Upper lobe of left lung (tissue), 6 donors: ENCODE results near the gene PRKCE. TPM values are rescaled to one million over a fixed set of nuclear protein-coding genes. Genes with fewer than 3 reads are reported as not detected.

Source experiments
- ATAC-seq, 2 donors: fragments of 200-7000 bp; cut with Tn5 transposase; one replicate each; pipeline ENCODE4 v1.9.1; 2022; ENCODE audit warnings: mild to moderate bottlenecking in 2 of 2, moderate library complexity in 2 of 2; ENCODE audit not compliant: low FRiP score in 2 of 2
- DNase-seq, 2 donors: peaks; one replicate each; pipeline ENCODE4 v3.0.0-alpha.2; 2019 to 2020
- H3K27ac ChIP-seq, 4 donors: fragments of 200-600 bp; sonication (generic); one replicate each; pipeline ENCODE4 v1.5.1; 2016 to 2019
- H3K27me3 ChIP-seq, 4 donors: fragments of 200-600 bp; sonication (generic); one replicate each; pipeline ENCODE4 v1.5.1; 2017 to 2019
- H3K36me3 ChIP-seq, 4 donors: fragments of 200-600 bp; sonication (generic); one replicate each; pipeline ENCODE4 v1.5.1; 2016 to 2019
- H3K4me1 ChIP-seq, 4 donors: fragments of 200-600 bp; sonication (generic); one replicate each; pipeline ENCODE4 v1.5.1; 2018 to 2019
- H3K4me3 ChIP-seq, 4 donors: fragments of 200-600 bp; sonication (generic); one replicate each; pipeline ENCODE4 v1.5.1; 2017 to 2019; ENCODE audit warnings: mild to moderate bottlenecking in 2 of 4, moderate library complexity in 1 of 4
- H3K9me3 ChIP-seq, 4 donors: fragments of 200-600 bp; sonication (generic); one replicate each; pipeline ENCODE4 v1.5.1; 2018 to 2019
- CTCF ChIP-seq, 6 experiments: fragments of 450-650 bp in 4 of 6; fragments of 200-600 bp in 2 of 6; sonication (generic) in 2 of 6; IDR thresholded peaks; one replicate each; pipeline ENCODE4 v1.5.1; 2016 to 2019; ENCODE audit warnings: antibody characterized with exemption in 6 of 6
- EP300 ChIP-seq, 4 donors: sonication (generic); formaldehyde crosslinking; IDR thresholded peaks; one replicate each; pipeline ENCODE4 v1.5.1; 2017; ENCODE audit warnings: antibody characterized with exemption in 4 of 4, control low read depth in 2 of 4
- POLR2A ChIP-seq, 4 donors: fragments of 450-650 bp; IDR thresholded peaks; one replicate each; pipeline ENCODE4 v1.5.1; 2016 to 2017; ENCODE audit warnings: antibody characterized with exemption in 4 of 4, mild to moderate bottlenecking in 2 of 4
- POLR2AphosphoS5 ChIP-seq, 2 donors: sonication (generic); formaldehyde crosslinking; IDR thresholded peaks; one replicate each; pipeline ENCODE4 v1.5.1; 2017; ENCODE audit warnings: antibody characterized with exemption in 2 of 2
- WGBS, 2 donors: methylation state at CpG; one replicate each; pipeline ENCODE4 v1.1.5; 2017 to 2018; 5-methylcytosine and 5-hydroxymethylcytosine counted together
- total RNA-seq, 6 donors: library from RNA; depleted of rRNA in 4 of 6; stranded (reverse); fragments of >200 nt in 4 of 6; gene quantifications; one replicate each; pipeline versions ENCODE4 v1.1.0 to v1.2.1, GENCODE V29; 2016 to 2021
- donor health status: DM: no; HTN: no; CAD: no; lungs with moderate emphysema.
- donor health status: DM: no; HTN: yes; CAD: no; lungs with severe emphysema.

PRKCE gene
- total RNA-seq, 6 donors from 2014 or later, result 54.9 to 124 (median 75.6) TPM

- Histone ChIP-seq H3K4me1 (peaks cover 27 to 45% (median 30%) of the 10 kb centered on the region in 4 donors), H3K9me3 (no peaks in the 10 kb centered on the region), H3K4me3 (no peak overlapping the region), H3K27ac (peak overlapping the region; percentile 37 to 90 (median 60)), H3K27me3 (no peaks in the 10 kb centered on the region), H3K36me3 (peaks cover 0 to 64% (median 24%) of the 10 kb centered on the region in 4 donors)
- ATAC-seq (no peak), DNase-seq (no peak)
- no peak for TF ChIP-seq POLR2A (IDR thresholded peaks at IDR 0.05)
- TF ChIP-seq EP300 (IDR thresholded peaks at IDR 0.05), result no peak
- no peak for TF ChIP-seq CTCF (IDR thresholded peaks at IDR 0.05)
- no peak for TF ChIP-seq POLR2AphosphoS5 (IDR thresholded peaks at IDR 0.05)
- 54 to 60% methylated on average over 6 of the region's 6 CpGs for WGBS, 2 donors
Observed at GRCh38 chr2:46091961-46092667, 440.6 kb downstream of the PRKCE start.

DNA sequence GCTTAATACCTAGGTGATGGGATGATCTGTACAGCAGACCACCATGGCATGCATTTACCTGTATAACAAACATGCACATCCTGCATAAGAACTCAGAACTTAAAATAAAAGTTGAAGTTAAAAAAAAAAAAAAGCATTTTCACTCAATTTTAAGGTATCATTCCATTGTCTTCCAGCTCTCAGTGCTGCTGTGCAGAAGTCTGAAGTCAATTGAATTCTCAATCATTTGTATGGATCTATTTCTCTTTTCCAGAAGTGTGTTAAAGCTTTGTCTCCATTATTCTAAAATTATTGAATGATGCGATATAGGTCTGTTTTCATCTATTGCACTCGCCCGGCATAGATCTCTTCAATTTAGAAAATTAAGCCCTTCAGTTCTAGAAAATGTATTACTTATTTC, 443.2 kb downstream of the PRKCE start:
- WGBS, 2 donors, result 82 to 99% methylated on average over 3 of the region's 3 CpGs
- Histone ChIP-seq H3K27ac (peak overlapping the region in 2 of 4 donors; percentile 62 to 68), H3K9me3 (no peaks in the 10 kb centered on the region), H3K4me3 (no peak overlapping the region), H3K27me3 (no peaks in the 10 kb centered on the region), H3K4me1 (peaks cover 38 to 46% (median 41%) of the 10 kb centered on the region in 4 donors), H3K36me3 (peaks cover 0 to 38% (median 3%) of the 10 kb centered on the region in 4 donors)
- TF ChIP-seq EP300 (IDR thresholded peaks at IDR 0.05), result no peak
- no peak for TF ChIP-seq CTCF (IDR thresholded peaks at IDR 0.05)
- no peak for TF ChIP-seq POLR2AphosphoS5 (IDR thresholded peaks at IDR 0.05)
- TF ChIP-seq POLR2A (IDR thresholded peaks at IDR 0.05), result no peak
- DNase-seq (no peak), ATAC-seq (no peak)

DNA sequence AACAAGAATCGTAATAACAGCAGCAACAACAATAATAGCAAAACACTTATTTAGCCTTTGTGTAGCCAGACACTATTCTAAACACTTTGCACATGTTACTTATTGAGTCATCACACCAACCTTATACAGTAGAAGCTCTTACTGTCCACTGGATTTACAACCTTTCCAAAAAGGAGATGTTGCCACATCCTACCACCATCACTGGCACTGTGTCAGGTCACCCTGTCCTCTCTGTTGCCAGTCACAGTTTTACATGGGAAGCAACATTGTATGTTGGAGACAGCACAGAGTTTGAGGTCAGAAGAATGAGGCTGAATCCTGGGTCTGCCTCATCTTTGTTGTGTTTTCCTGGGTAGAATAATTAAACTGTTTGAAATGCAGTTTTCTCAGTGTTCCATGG, 444.4 kb downstream of the PRKCE start:
- DNase-seq (no peak), ATAC-seq (no peak)
- Histone ChIP-seq H3K27ac (peak overlapping the region in 3 of 4 donors; percentile 39 to 83 (median 68)), H3K4me3 (no peak overlapping the region), H3K36me3 (peaks cover 0 to 40% (median 3%) of the 10 kb centered on the region in 4 donors), H3K4me1 (peaks cover 30 to 42% (median 35%) of the 10 kb centered on the region in 4 donors), H3K9me3 (no peaks in the 10 kb centered on the region), H3K27me3 (no peaks in the 10 kb centered on the region)
- 89 to 95% methylated on average over 1 of the region's 1 CpG for WGBS, 2 donors
- no peak for TF ChIP-seq CTCF (IDR thresholded peaks at IDR 0.05)
- no peak for TF ChIP-seq POLR2A (IDR thresholded peaks at IDR 0.05)
- no peak for TF ChIP-seq POLR2AphosphoS5 (IDR thresholded peaks at IDR 0.05)
- no peak for TF ChIP-seq EP300 (IDR thresholded peaks at IDR 0.05)

DNA sequence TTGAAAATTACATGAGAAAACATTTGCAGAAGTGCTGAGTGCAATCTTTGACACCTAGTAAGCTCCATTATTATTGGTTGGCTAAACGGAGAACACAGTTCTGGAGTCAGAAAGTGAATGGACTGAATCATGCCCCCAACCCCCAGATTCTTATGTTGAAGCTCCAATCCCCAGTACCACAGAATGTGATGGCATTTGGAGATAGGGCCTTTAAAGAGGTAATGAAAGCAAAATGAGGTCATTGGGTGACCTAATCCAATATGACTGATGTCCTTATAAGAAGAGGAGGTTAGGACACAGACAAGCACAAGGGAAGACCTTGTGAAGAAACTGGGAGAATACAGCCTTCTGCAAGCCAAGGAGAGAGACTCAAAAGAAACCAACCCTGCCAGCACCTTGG, 444.8 kb downstream of the PRKCE start:
- H3K27ac ChIP-seq, result peak overlapping the region; percentile 0 to 83 (median 54)
- H3K9me3 ChIP-seq, result no peaks in the 10 kb centered on the region
- no peak overlapping the region for H3K4me3 ChIP-seq
- H3K36me3 ChIP-seq, result peaks cover 0 to 41% (median 3%) of the 10 kb centered on the region in 4 donors
- no peak for ATAC-seq
- WGBS, 2 donors, result 81 to 95% methylated on average over 1 of the region's 1 CpG
- H3K27me3 ChIP-seq, result no peaks in the 10 kb centered on the region
- TF ChIP-seq POLR2AphosphoS5 (IDR thresholded peaks at IDR 0.05), result no peak
- TF ChIP-seq POLR2A (IDR thresholded peaks at IDR 0.05), result no peak
- DNase-seq, result no peak
- peaks cover 30 to 38% (median 31%) of the 10 kb centered on the region in 4 donors for H3K4me1 ChIP-seq

DNA sequence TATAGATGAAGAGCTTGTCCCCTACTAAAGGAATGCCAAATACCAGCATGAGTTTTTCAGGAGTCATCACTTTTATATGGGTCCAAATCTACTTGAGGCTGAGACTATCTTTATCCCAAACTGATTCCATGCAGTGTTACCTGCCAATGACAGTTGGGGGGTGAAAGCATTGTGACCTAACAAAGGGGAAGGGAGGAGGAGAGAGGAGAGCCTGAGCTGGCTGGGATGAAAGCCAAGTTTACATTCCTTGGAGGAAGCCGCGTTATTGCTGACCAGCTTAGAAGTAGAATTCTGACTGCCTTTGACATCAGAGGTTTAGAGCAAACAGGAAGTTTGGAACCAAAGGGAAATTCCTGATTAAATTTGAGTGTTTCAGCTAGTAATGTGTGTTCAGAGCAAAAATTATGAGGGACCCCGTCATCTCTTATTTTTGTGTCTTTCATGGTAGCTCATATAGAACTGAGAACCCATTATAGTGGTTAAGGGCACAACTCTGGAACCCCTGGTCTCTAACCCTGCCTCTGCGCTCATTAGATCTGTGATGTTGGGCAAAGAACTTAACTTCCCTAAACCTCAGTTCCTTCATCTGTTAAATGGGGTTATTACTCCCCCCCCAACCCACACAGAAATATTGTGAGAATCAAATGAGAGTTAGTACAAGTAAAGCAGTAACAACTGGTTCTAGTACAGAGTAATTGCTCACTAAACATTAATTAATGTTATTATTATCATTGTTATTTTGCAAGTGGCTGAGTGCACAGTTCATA, 446.4 kb downstream of the PRKCE start:
- DNase-seq (peak in 1 of 2 donors; percentile 79), ATAC-seq (peak; percentile 83 to 89)

More for the DNA sequence above, 446.4 kb downstream of the PRKCE start:
- Histone ChIP-seq H3K4me3 (no peak overlapping the region), H3K4me1 (peaks cover 18 to 27% (median 23%) of the 10 kb centered on the region in 4 donors), H3K27ac (peak overlapping the region; percentile 72 to 85 (median 80)), H3K9me3 (no peaks in the 10 kb centered on the region), H3K27me3 (no peaks in the 10 kb centered on the region), H3K36me3 (peaks cover 0 to 41% (median 3%) of the 10 kb centered on the region in 4 donors)
- peak; percentile 73 to 76 for TF ChIP-seq POLR2AphosphoS5 (IDR thresholded peaks at IDR 0.05)
- peak in 2 of 4 donors; percentile 62 to 68 for TF ChIP-seq EP300 (IDR thresholded peaks at IDR 0.05)
- TF ChIP-seq CTCF (IDR thresholded peaks at IDR 0.05), result no peak
- TF ChIP-seq POLR2A (IDR thresholded peaks at IDR 0.05), result no peak
- 17 to 24% methylated on average over 4 of the region's 4 CpGs for WGBS, 2 donors
